Stimulated activated memory B cell treated with anti-CD40 and anti-IgM and Interleukin-4, amounts not matched to agents 10 μg/mL and 1 μg/mL and 100 μg/mL, for 72 hours (primary cell): ENCODE data around the gene DPP6.

Experiments used
- ATAC-seq: fragments of 150-1000 bp; cut with Tn5 transposase; 2 replicates; pipeline ENCODE4 v1.10.0; 2021
- H3K27ac Mint-ChIP-seq: one replicate; pipeline ENCODE4 v1.8.0; 2022; ENCODE audit warnings: mild to moderate bottlenecking, mixed read lengths
- H3K27me3 Mint-ChIP-seq: one replicate; pipeline ENCODE4 v1.8.0; 2022; ENCODE audit warnings: mixed read lengths
- H3K36me3 Mint-ChIP-seq: one replicate; pipeline ENCODE4 v1.8.0; 2022; ENCODE audit warnings: mixed read lengths
- H3K4me1 Mint-ChIP-seq: one replicate; pipeline ENCODE4 v1.8.0; 2022; ENCODE audit warnings: mixed read lengths
- H3K4me3 Mint-ChIP-seq: one replicate; pipeline ENCODE4 v1.8.0; 2022; ENCODE audit warnings: mild to moderate bottlenecking, moderate library complexity, mixed read lengths
- H3K9me3 Mint-ChIP-seq: one replicate; pipeline ENCODE4 v1.8.0; 2022; ENCODE audit warnings: mixed read lengths

Gene DPP6

DNA sequence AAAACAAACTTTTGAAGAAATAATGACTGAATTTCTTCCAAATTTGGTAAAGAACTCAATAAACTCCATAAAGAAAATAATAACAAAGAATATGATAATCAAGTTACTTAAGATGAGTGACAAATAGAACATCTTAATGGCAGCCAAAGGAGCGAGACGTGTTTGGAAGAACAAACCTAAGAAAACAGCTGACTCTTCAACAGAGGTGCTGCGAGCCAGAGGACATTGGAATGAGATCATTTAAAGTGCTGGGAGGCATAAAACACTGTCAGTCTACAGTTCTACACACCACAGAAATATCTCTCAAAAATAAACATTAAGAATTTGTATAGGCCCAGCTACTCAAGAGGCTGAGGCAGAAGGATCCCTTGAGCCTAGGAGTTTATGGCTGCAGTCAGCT is 507.3 kb downstream of the DPP6 start:
- H3K9me3 Mint-ChIP-seq, result peaks cover 11% of the 10 kb centered on the region
- no peaks in the 10 kb centered on the region for H3K4me1 Mint-ChIP-seq
- no peaks in the 10 kb centered on the region for H3K27me3 Mint-ChIP-seq
- H3K27ac Mint-ChIP-seq, result no peak overlapping the region
- H3K4me3 Mint-ChIP-seq, result no peak overlapping the region
- ATAC-seq, result no peak
- no peaks in the 10 kb centered on the region for H3K36me3 Mint-ChIP-seq

DNA sequence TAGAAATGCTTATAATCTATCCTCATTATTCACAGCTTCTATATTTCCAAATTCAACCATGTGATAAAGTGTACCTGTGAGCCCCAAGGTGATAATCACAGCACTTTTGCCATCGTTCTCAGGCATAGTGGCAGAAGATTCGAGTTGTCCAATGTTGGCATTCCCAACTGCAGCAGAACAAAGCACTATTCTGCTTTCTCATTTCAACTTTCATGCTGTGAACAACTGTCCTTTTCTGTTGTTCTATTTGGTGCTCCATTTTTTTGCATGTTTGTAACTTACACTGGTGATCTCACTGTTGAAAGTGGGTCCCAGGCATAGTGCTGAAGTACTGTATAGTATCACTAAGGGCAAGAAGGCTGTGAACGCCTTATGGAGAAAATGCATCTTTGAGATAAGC is 512.5 kb downstream of the DPP6 start:
- H3K36me3 Mint-ChIP-seq, result no peaks in the 10 kb centered on the region
- peaks cover 11% of the 10 kb centered on the region for H3K9me3 Mint-ChIP-seq
- H3K4me1 Mint-ChIP-seq, result no peaks in the 10 kb centered on the region
- H3K27ac Mint-ChIP-seq, result no peak overlapping the region
- ATAC-seq, result no peak
- H3K27me3 Mint-ChIP-seq, result no peaks in the 10 kb centered on the region
- H3K4me3 Mint-ChIP-seq, result no peak overlapping the region

DNA sequence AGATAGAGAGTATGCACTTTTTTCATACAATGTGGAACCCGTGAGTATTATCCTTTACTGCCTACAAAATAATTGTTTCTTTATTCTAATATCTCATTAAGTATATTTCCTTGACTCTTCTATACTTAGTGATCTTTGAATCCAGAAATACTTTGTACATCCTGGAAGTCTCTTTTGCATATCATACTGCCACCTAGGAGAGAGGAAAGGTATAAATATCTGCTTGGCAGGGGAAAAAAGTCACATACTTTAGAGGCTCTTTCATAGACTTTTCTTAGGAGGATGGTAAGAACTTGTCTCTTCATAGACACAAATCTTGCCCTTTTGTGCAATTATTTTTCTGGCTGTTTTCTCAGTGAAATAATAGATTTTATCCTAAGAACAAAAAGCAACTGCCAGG is 514.7 kb downstream of the DPP6 start:
- H3K27ac Mint-ChIP-seq, result no peak overlapping the region
- no peak for ATAC-seq
- H3K4me1 Mint-ChIP-seq, result no peaks in the 10 kb centered on the region
- H3K4me3 Mint-ChIP-seq, result no peak overlapping the region
- no peaks in the 10 kb centered on the region for H3K27me3 Mint-ChIP-seq
- peaks cover 11% of the 10 kb centered on the region for H3K9me3 Mint-ChIP-seq
- H3K36me3 Mint-ChIP-seq, result no peaks in the 10 kb centered on the region

DNA sequence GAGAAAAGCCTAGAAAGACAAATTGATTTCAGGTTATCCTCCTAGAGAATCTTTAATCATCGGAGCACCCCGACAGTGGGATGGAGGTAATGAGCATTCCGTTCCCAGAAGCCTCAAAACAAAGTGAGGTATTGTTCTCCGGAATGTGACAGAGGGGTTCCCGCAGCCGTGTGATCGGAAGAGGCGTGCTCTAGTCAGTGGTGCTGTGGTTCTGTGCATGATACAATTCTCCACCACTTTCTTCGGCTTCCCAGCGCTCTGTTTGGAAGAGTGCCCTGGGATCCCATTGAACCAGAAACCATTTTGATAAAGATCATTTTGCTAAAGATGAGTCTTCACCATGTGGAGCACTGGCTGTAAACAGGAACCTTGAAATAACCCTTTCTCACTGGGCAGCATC is 516.1 kb downstream of the DPP6 start:
- H3K4me3 Mint-ChIP-seq, result no peak overlapping the region
- no peaks in the 10 kb centered on the region for H3K27me3 Mint-ChIP-seq
- H3K9me3 Mint-ChIP-seq, result peaks cover 6% of the 10 kb centered on the region
- no peaks in the 10 kb centered on the region for H3K4me1 Mint-ChIP-seq
- ATAC-seq, result peak; percentile 17
- no peaks in the 10 kb centered on the region for H3K36me3 Mint-ChIP-seq
- no peak overlapping the region for H3K27ac Mint-ChIP-seq

DNA sequence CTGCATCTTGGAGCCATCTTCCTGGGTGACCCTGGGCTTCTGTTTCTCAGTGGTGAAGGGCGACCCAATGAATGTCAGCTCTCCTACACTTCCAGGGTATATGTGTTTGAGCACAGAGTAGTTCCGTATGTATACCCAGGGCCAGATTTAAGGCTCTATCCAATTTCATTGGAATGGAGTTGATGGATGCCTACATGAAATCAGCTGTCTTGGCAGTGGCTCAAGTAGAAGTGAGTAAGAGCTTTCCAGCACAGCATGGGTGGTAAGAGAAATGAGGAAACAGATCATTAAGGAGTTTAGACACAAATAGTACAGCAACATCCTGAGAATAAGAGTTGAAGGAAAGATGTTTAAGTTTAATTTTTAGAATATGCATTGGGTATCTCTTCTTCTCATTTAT is 517.7 kb downstream of the DPP6 start:
- H3K4me3 Mint-ChIP-seq, result no peak overlapping the region
- ATAC-seq, result peak; percentile 16
- H3K36me3 Mint-ChIP-seq, result no peaks in the 10 kb centered on the region
- H3K27ac Mint-ChIP-seq, result no peak overlapping the region
- H3K27me3 Mint-ChIP-seq, result no peaks in the 10 kb centered on the region
- no peaks in the 10 kb centered on the region for H3K9me3 Mint-ChIP-seq
- no peaks in the 10 kb centered on the region for H3K4me1 Mint-ChIP-seq

DNA sequence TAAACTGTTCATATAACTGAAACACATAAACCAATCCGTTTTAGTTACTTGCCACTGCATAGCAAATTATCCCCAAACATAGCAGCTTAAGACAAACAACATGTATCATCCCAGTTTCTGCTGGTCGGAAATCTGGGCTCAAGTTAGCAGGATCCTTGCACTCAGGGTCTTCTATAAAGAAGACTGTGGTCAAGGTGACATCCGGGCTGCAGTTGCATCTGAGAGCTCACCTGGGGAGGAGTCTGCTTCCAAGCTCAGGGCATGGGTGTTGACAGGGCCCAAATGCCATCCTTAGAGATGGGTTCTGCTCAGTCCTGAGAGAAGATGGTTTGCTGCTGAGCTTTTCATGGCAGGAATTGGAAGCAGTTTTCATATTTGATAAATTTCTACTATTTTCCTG is 519.6 kb downstream of the DPP6 start:
- Mint-ChIP-seq H3K9me3 (peaks cover 1% of the 10 kb centered on the region), H3K27me3 (no peaks in the 10 kb centered on the region), H3K4me1 (no peaks in the 10 kb centered on the region), H3K36me3 (no peaks in the 10 kb centered on the region), H3K4me3 (no peak overlapping the region), H3K27ac (no peak overlapping the region)
- no peak for ATAC-seq

DNA sequence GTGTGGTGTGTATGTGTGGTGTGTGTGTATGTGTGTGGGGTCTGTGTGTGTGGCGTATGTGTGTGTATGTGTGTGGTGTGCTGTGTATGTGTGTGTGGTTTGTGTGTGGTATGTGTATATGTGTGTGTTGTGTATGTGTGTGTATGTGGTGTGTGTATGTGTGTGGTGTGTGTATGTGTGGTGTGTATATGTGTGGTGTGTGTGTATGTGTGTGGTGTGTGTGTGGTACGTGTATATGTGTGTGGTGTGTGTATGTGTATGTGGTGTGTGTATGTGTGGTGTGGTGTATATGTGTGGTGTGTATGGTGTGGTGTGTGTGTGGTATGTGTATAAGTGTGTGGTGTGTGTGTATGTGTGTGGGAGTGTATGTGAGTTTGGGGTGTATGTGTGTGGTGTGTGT is 522.0 kb downstream of the DPP6 start:
- Mint-ChIP-seq H3K27me3 (no peaks in the 10 kb centered on the region), H3K27ac (no peak overlapping the region), H3K9me3 (peaks cover 4% of the 10 kb centered on the region), H3K36me3 (no peaks in the 10 kb centered on the region), H3K4me3 (no peak overlapping the region), H3K4me1 (no peaks in the 10 kb centered on the region)
- ATAC-seq, result no peak

DNA sequence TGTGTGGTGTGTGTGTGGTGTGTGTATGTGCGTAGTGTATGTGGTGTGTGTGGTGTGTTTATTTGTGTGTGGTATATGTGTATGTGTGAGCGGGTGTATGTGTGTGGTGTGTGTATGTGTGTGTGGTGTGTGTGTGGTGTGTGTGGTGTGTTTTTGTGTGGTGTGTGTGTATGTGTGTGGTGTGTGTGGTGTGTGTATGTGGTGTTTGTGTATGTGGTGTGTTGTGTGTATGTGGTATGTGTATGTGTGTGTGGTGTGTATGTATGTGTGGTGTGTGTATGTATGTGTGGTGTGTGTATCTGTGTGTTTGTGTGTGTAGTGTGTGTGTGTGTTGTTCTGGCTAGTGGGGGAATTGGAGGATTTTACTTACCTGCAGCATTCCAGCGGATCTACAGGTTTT is 523.3 kb downstream of the DPP6 start:
- no peak for ATAC-seq
- Mint-ChIP-seq H3K4me1 (no peaks in the 10 kb centered on the region), H3K27me3 (no peaks in the 10 kb centered on the region), H3K36me3 (no peaks in the 10 kb centered on the region), H3K4me3 (no peak overlapping the region), H3K9me3 (peaks cover 8% of the 10 kb centered on the region), H3K27ac (no peak overlapping the region)

DNA sequence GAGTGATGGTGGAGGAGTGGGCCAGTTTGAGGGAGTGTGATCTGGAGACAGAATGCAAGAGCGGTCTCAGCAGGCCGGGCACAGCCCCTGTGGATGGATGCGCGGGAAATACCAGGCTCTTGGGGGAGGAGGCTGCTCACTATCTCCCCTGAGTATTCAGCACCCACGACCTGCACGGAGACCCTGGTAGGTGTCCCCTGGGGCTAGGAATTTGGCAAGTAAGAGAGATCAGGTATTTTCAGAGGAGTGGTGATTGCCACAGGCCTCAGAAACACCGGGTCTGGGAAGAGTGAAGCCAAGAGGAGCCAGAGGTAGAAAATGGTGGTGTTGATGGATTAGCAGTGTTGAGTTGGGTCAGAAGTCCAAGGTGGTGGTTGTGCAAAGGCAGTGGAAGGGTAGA is 524.4 kb downstream of the DPP6 start:
- Mint-ChIP-seq H3K4me3 (no peak overlapping the region), H3K36me3 (no peaks in the 10 kb centered on the region), H3K27ac (no peak overlapping the region), H3K27me3 (no peaks in the 10 kb centered on the region), H3K4me1 (no peaks in the 10 kb centered on the region), H3K9me3 (peaks cover 9% of the 10 kb centered on the region)
- ATAC-seq, result no peak

DNA sequence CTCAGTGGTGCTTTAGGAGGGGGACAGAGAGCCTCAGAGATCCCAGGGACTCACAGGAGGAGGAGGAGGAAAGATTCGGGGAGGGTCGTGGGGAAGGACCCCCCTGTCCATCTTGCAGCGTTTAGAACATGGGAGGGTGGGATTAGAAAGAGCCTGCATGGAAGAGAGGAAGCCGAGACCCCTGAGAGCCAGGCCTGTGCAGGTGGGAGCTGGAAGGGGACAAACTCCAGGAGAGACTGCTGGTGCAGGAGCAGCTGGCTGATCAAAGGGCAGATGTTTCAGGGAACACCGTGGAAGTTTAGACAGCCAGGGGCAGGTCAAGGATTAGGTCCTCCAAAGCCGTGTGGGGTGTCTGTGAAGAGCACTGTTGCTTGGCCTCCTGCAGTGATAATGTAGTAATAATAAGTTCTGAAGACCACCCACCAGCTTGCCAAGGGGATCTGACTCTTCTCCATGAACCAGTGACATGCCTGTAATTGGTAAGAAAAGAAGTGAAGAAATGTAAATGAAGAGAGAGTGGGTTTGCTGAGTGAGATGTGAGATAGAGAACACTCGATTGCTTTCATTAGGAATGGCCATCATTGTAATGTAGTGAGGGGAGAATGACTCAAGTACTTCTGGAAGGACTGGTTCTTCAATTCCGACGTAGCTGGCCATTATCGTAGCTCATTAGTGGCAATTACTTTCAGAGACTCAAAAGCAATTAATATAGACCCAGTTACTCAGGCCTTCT is 525.1 kb downstream of the DPP6 start:
- Mint-ChIP-seq H3K4me1 (no peaks in the 10 kb centered on the region), H3K9me3 (peaks cover 9% of the 10 kb centered on the region), H3K36me3 (no peaks in the 10 kb centered on the region), H3K4me3 (no peak overlapping the region), H3K27me3 (no peaks in the 10 kb centered on the region), H3K27ac (no peak overlapping the region)
- ATAC-seq, result no peak

DNA sequence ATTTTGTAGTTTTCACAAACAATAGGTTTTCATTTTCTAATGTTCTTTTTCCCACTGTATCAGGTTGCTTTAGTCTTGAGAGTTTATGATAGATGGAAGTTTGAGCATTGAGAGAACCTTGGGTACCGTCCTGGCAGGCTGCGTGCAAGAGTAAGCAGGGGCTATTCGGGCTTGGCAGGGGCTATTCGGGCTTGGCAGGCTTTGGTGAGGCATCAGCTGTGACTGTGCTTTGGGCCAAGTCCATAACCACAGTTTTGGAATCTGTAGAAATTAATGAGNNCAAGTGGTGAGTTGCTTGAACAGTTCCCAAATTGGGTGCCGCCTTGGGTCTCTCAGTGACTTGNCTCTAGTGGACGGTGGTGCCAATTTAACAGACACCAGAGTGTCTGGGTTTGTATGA is 526.1 kb downstream of the DPP6 start:
- ATAC-seq, result no peak
- no peak overlapping the region for H3K4me3 Mint-ChIP-seq
- no peak overlapping the region for H3K27ac Mint-ChIP-seq
- H3K36me3 Mint-ChIP-seq, result no peaks in the 10 kb centered on the region
- H3K9me3 Mint-ChIP-seq, result peaks cover 11% of the 10 kb centered on the region
- H3K4me1 Mint-ChIP-seq, result no peaks in the 10 kb centered on the region
- no peaks in the 10 kb centered on the region for H3K27me3 Mint-ChIP-seq

DNA sequence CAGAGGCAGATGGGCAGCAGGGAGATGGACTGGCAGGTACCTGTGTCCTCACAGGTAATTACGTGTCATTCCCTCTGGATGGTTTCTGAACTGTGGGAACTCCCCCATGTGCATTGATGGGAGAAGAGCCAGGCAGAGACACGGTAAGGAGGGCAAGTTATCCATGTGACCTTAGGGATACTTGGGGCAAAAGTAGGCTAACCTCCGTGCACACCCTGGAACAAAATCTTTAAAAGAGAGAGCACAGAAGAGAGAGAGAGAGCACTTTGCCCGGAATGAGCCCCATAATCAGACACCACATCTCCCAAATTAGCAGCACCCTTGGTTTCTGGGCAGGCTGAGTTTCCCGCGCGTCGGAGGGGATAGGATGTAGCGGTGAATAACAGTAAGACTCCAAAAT is 527.5 kb downstream of the DPP6 start:
- peaks cover 16% of the 10 kb centered on the region for H3K9me3 Mint-ChIP-seq
- H3K4me1 Mint-ChIP-seq, result no peaks in the 10 kb centered on the region
- no peak overlapping the region for H3K27ac Mint-ChIP-seq
- no peak overlapping the region for H3K4me3 Mint-ChIP-seq
- H3K27me3 Mint-ChIP-seq, result no peaks in the 10 kb centered on the region
- no peaks in the 10 kb centered on the region for H3K36me3 Mint-ChIP-seq
- no peak for ATAC-seq

DNA sequence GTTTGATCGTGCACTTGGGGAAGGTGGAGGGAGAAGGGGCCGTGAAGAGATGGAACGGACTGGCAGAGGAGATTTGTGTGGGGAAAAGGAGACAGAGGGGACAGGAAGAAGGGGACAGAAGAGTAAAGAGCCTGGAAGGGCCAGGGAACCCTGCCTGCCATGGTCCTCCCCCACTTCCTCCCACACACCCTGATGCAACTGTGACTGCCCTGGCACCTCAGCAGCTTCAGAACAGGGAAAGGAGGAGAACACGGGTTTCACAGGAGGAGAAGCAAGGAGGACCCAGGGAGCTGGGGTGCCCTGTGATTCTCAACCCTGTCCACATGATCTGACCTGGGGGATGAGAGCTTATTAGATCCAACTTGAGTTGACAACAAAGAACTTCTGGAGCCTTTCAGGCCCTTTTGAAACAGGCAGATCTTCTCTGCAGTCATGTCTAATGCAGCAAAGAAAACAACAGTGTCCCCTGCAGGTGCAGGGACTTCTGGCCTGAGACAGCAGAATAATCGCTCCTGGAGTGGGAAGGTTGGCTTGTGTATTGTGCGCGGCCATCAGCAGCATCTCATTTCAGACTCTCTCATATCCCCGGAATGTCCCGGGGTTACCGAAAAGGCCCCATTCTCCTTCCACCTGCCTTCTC is 529.2 kb downstream of the DPP6 start:
- peaks cover 20% of the 10 kb centered on the region for H3K9me3 Mint-ChIP-seq
- ATAC-seq, result no peak
- H3K4me3 Mint-ChIP-seq, result no peak overlapping the region
- no peak overlapping the region for H3K27ac Mint-ChIP-seq
- H3K27me3 Mint-ChIP-seq, result no peaks in the 10 kb centered on the region
- no peaks in the 10 kb centered on the region for H3K36me3 Mint-ChIP-seq
- no peaks in the 10 kb centered on the region for H3K4me1 Mint-ChIP-seq

DNA sequence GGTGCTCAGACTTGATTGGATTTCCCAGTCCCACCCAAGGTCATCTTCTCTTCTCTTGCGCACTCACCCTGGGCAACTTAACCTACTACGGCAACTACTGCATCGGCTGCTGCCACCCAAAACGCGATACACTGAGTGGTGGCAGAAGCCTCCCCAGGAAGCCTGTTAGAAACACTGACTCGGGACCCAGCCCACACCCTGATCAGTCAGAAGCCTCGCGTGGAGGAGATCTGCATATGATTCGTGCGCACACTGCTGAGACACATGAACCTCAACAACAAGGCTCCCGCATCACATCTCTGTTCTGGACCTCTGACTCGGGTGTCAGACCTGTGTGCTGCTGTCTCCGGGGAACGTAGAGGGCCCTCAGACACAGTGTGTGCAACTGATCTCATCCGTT is 531.3 kb downstream of the DPP6 start:
- Mint-ChIP-seq H3K36me3 (no peaks in the 10 kb centered on the region), H3K27me3 (no peaks in the 10 kb centered on the region), H3K27ac (no peak overlapping the region), H3K4me3 (no peak overlapping the region), H3K9me3 (peaks cover 16% of the 10 kb centered on the region), H3K4me1 (no peaks in the 10 kb centered on the region)
- no peak for ATAC-seq

DNA sequence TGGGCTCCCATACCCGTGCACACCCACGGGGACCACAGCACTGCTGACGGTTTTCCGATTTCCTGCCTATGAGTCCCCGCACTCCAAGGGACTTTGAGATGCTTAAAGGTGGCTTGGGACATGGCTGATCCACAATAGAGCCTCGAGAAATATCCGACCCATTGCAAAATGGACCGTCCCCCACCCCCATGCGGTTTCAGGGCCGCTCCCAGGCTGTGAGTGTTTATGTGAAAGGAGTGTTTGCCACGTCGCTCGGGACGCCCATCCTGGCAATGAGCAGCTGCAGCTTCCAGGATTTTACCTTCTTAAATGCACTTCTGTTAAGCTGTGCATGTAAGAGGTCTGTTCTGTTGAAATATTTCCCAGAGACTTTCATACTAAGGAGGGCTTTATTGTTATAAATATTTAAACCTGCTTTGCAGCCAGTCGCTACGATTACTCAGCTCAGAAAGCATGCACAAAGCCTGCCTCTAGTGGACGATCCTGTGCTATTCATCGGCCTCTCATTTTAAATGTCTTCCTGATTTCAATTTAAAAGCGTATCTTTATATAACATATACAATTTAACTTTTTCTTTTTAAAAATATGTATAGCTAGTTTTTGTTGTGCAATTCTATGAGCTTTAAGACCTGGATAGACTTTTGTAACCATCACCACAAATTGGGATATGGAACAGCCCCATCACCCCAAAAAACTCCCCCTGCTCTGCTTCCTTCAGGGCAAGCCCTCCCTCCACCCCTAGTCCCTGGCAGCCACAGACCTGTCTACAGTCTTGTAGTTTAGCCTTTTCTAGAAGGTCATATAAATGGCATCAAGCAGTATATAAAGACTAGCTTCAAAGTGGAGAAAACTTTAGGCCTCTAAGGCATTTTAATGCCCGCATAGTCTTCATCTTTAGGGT is 532.4 kb downstream of the DPP6 start:
- Mint-ChIP-seq H3K27me3 (no peaks in the 10 kb centered on the region), H3K4me3 (no peak overlapping the region), H3K36me3 (no peaks in the 10 kb centered on the region), H3K27ac (no peak overlapping the region), H3K9me3 (peaks cover 16% of the 10 kb centered on the region), H3K4me1 (no peaks in the 10 kb centered on the region)
- ATAC-seq, result no peak

DNA sequence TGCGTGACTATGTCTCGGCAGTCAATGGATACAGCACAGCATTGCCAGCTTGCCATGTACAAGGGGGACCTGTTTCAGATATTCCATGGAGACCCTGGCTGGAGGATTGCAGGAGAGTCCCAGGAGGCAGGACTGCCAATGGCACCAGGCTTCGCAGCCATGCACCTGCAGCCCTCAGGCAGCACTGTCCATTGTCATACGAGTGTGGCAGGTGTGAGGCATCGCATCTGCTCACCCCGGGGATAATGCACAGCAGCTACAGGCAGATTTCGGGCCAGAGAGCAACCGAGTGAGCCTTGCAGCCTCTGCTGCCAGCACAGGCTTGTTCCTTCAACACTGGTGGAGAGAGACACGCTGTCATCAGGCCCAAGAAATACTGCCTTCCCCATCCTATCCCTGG is 535.6 kb downstream of the DPP6 start:
- Mint-ChIP-seq H3K36me3 (no peaks in the 10 kb centered on the region), H3K27me3 (no peaks in the 10 kb centered on the region), H3K4me1 (no peaks in the 10 kb centered on the region), H3K27ac (no peak overlapping the region), H3K9me3 (peaks cover 11% of the 10 kb centered on the region), H3K4me3 (no peak overlapping the region)
- ATAC-seq, result no peak
